SU-DHL-6 (cell line): ENCODE data around the gene ZNHIT2.

Source experiments
- H2AFZ ChIP-seq: fragments of 200-600 bp; sonication (generic); 2 replicates; pipeline ENCODE4 v1.6.1; 2014; ENCODE audit warnings: low read depth, mild to moderate bottlenecking, moderate library complexity, mixed read lengths, antibody characterized with exemption, low read length; ENCODE audit not compliant: severe bottlenecking
- H3F3A ChIP-seq: fragments of 200-600 bp; shearing (Covaris generic); 2 replicates; pipeline ENCODE4 v1.6.0; 2016; ENCODE audit warnings: antibody characterized with exemption, mild to moderate bottlenecking; ENCODE audit not compliant: insufficient read depth
- H3K27ac ChIP-seq: fragments of 200-600 bp; sonication (generic); 2 replicates; pipeline ENCODE4 v1.5.1; 2016; ENCODE audit warnings: low read depth, mild to moderate bottlenecking, low read length, moderate library complexity, mixed read lengths
- H3K27me3 ChIP-seq: fragments of 200-600 bp; sonication (generic), shearing (Covaris generic); 2 replicates; pipeline ENCODE4 v1.6.0; 2014; ENCODE audit warnings: mild to moderate bottlenecking, low read length
- H3K36me3 ChIP-seq: fragments of 200-600 bp; sonication (generic); 2 replicates; pipeline ENCODE4 v1.6.1; 2014; ENCODE audit warnings: mild to moderate bottlenecking, low read length, mixed read lengths
- H3K4me2 ChIP-seq: fragments of 300-600, 200-600 bp; shearing (Covaris generic), sonication (generic); 2 replicates; pipeline ENCODE4 v1.6.0; 2014; ENCODE audit warnings: low read length, low read depth, mild to moderate bottlenecking; ENCODE audit not compliant: poor library complexity, severe bottlenecking
- H3K4me3 ChIP-seq: fragments of 200-600 bp; sonication (generic); 2 replicates; pipeline ENCODE4 v1.5.1; 2014; ENCODE audit warnings: antibody characterized with exemption, low read length, mild to moderate bottlenecking, mixed read lengths; ENCODE audit not compliant: insufficient read depth, poor library complexity, severe bottlenecking
- H3K79me2 ChIP-seq: fragments of 200-600 bp; sonication (generic); 2 replicates; pipeline ENCODE4 v1.6.1; 2014; ENCODE audit warnings: mild to moderate bottlenecking, low read length, moderate library complexity; ENCODE audit not compliant: insufficient read depth
- H3K9ac ChIP-seq: fragments of 200-600 bp; sonication (generic); 2 replicates; pipeline ENCODE4 v1.7.0; 2014; ENCODE audit warnings: mild to moderate bottlenecking, low read length
- H3K9me2 ChIP-seq: fragments of 200-600 bp; sonication (generic); replicated peaks from 2 replicates; pipeline ENCODE4 v1.6.1; 2014; ENCODE audit warnings: low read length; ENCODE audit not compliant: insufficient read depth
- H3K9me3 ChIP-seq: fragments of 200-600 bp; sonication (generic); 2 replicates; pipeline ENCODE4 v1.6.1; 2014; ENCODE audit warnings: low read length, mixed read lengths; ENCODE audit not compliant: insufficient read depth
- H4K20me1 ChIP-seq: fragments of 200-600 bp; sonication (generic); 2 replicates; pipeline ENCODE4 v1.6.1; 2014; ENCODE audit warnings: low read depth, mild to moderate bottlenecking, antibody characterized with exemption, low read length, moderate library complexity, mixed read lengths
- EZH2phosphoT487 ChIP-seq: fragments of 200-600 bp; sonication (generic), shearing (Covaris generic); conservative IDR thresholded peaks from 2 replicates; pipeline ENCODE4 v1.6.1; 2018; ENCODE audit warnings: mild to moderate bottlenecking, antibody characterized with exemption, low read length, moderate library complexity, mixed read lengths
- TF ChIP-seq, protein P1 (sequence below): fragments of 200-600 bp; sonication (generic); IDR thresholded peaks from one replicate; pipeline ENCODE4 v1.5.1; 2017; ENCODE audit warnings: antibody characterized with exemption, mild to moderate bottlenecking, low read length, moderate library complexity; ENCODE audit not compliant: insufficient read depth, poor library complexity, severe bottlenecking

ZNHIT2 gene

DNA sequence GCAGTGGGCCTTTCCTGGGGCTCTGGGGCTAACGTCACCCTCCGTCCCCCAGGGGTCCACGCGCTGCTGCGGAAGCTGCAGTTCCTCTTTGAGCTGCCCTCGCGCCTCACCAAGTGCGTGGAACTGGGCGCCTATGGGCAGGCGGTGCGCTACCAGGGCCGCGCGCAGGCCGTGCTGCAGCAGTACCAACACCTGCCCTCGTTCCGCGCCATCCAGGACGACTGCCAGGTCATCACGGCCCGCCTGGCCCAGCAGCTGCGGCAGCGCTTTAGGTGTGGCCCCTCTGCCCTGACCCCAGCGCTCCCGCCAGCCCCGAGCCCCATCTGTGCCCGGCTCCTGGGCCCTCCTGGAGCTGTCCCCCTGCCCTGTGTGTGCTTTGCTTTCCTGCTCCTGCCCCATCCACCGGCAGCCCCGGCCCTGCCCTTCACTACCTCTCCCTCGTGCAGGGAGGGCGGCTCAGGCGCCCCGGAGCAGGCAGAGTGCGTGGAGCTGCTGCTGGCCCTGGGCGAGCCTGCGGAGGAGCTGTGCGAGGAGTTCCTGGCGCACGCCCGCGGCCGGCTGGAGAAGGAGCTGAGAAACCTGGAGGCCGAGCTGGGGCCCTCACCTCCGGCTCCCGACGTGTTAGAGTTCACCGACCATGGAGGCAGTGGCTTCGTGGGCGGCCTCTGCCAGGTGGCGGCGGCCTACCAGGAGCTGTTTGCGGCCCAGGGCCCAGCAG lies 9.6 kb downstream of the ZNHIT2 start:
- peaks cover 2% of the 10 kb centered on the region; the same call in 1 of the 2 replicates for H3F3A ChIP-seq
- no peaks in the 10 kb centered on the region for H4K20me1 ChIP-seq
- no peak overlapping the region for H3K27ac ChIP-seq
- H3K4me2 ChIP-seq = no peak overlapping the region
- no peak overlapping the region for H3K9ac ChIP-seq
- H3K79me2 ChIP-seq = 0 out of 2 replicates have a peak, but pooled peaks cover 3% of the 10 kb centered on the region
- H3K9me2 ChIP-seq = no peaks in the 10 kb centered on the region
- no peaks in the 10 kb centered on the region for H3K9me3 ChIP-seq
- no peak overlapping the region for H2AFZ ChIP-seq
- H3K4me3 ChIP-seq = no peak overlapping the region
- no peaks in the 10 kb centered on the region for H3K27me3 ChIP-seq
- TF ChIP-seq, protein P1, sequence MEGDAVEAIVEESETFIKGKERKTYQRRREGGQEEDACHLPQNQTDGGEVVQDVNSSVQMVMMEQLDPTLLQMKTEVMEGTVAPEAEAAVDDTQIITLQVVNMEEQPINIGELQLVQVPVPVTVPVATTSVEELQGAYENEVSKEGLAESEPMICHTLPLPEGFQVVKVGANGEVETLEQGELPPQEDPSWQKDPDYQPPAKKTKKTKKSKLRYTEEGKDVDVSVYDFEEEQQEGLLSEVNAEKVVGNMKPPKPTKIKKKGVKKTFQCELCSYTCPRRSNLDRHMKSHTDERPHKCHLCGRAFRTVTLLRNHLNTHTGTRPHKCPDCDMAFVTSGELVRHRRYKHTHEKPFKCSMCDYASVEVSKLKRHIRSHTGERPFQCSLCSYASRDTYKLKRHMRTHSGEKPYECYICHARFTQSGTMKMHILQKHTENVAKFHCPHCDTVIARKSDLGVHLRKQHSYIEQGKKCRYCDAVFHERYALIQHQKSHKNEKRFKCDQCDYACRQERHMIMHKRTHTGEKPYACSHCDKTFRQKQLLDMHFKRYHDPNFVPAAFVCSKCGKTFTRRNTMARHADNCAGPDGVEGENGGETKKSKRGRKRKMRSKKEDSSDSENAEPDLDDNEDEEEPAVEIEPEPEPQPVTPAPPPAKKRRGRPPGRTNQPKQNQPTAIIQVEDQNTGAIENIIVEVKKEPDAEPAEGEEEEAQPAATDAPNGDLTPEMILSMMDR = no peak
- no peak for TF ChIP-seq EZH2phosphoT487
- H3K36me3 ChIP-seq = no peaks in the 10 kb centered on the region

DNA sequence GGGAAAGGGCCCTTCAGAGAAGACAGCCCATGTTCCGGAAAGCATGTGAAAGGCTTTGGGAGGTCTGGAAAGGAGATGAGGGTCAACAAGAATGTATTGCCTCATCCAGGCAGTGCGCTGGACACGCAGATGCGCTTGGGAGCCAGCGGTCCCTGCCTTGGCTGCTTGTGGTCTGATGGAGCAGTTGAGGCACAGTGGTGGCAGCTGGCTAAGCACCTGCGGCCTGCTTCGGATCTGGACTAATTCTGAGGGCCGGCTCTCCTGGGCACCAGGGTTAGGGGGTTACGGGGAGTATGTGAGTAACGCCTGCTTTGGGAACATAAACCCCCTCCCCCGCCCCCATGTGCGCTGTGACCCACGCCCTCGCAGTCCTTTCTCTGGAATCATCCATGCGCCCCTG lies 10.4 kb downstream of the ZNHIT2 start:
- Histone ChIP-seq H4K20me1 (no peaks in the 10 kb centered on the region), H2AFZ (no peak overlapping the region), H3K9me2 (no peaks in the 10 kb centered on the region), H3K9me3 (no peaks in the 10 kb centered on the region), H3K27ac (no peak overlapping the region), H3K9ac (no peak overlapping the region), H3K79me2 (0 out of 2 replicates have a peak, but pooled peaks cover 3% of the 10 kb centered on the region), H3K27me3 (no peaks in the 10 kb centered on the region), H3K4me3 (no peak overlapping the region), H3K36me3 (no peaks in the 10 kb centered on the region), H3K4me2 (no peak overlapping the region), H3F3A (no peaks in the 10 kb centered on the region)
- TF ChIP-seq, protein P1 = no peak
- no peak for TF ChIP-seq EZH2phosphoT487

DNA sequence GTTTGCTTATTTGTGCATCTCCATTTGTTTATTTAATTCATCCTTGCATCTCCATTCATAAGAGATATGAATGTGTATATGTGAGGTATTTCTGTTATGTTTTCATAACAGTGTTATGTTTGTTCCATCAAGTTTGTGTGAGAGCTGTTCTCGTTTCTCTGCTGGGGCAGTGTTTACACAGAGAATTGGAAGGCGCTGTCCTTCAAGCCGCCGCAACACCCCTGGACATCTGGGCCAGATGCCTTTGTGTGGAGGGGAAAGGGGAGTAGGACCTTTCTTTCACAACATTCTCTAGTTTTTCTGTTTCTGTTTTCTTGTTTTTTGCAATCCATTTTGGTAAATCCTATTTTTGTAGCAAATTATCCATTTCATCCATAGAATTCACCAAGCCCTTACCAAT lies 12.9 kb downstream of the ZNHIT2 start:
- H3K4me3 ChIP-seq = no peak overlapping the region
- peaks cover 9% of the 10 kb centered on the region; the same call in 1 of the 2 replicates for H3K79me2 ChIP-seq
- H3K27ac ChIP-seq = no peak overlapping the region
- H3K9ac ChIP-seq = no peak overlapping the region
- TF ChIP-seq, protein P1 = no peak
- no peak for TF ChIP-seq EZH2phosphoT487
- no peaks in the 10 kb centered on the region for H3K27me3 ChIP-seq
- no peaks in the 10 kb centered on the region for H3K9me2 ChIP-seq
- no peaks in the 10 kb centered on the region for H3F3A ChIP-seq
- H3K4me2 ChIP-seq = no peak overlapping the region
- H2AFZ ChIP-seq = no peak overlapping the region
- no peaks in the 10 kb centered on the region for H3K36me3 ChIP-seq
- H4K20me1 ChIP-seq = no peaks in the 10 kb centered on the region
- H3K9me3 ChIP-seq = no peaks in the 10 kb centered on the region
